ENCODE measurements around the gene RAB43.

The RAB43 gene

DNA sequence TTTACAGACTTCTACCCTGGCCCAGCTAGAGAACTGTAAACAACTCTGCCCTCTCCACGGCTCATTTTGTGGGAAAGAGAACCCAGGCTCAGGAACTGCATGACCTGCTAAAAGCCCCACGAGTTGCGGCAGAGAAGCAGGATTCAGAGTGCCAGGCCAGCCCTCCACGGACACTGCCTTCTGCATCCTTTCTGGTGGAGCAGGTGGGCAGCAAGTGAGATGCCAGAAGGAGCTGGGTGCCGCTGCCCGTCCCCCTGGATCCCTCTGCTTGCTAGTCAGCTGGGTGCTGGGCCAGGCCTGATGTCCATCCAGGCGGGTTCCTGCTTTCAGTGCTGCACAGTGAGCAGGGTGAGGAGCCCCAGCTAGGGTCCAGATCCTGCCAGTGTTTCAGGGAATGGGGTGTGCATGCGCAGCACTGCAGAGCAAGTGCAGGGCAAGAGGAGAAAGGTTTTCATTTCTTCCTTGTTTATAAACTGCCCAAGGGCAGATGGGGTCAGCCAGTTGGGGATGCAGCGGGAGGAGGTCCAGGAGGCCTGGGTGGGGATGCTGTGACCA is 5.2 kb upstream of the RAB43 start:
- DNase-seq (ENCODE audit: extremely low read depth, low read depth), result no peak
- TF ChIP-seq, protein P1, sequence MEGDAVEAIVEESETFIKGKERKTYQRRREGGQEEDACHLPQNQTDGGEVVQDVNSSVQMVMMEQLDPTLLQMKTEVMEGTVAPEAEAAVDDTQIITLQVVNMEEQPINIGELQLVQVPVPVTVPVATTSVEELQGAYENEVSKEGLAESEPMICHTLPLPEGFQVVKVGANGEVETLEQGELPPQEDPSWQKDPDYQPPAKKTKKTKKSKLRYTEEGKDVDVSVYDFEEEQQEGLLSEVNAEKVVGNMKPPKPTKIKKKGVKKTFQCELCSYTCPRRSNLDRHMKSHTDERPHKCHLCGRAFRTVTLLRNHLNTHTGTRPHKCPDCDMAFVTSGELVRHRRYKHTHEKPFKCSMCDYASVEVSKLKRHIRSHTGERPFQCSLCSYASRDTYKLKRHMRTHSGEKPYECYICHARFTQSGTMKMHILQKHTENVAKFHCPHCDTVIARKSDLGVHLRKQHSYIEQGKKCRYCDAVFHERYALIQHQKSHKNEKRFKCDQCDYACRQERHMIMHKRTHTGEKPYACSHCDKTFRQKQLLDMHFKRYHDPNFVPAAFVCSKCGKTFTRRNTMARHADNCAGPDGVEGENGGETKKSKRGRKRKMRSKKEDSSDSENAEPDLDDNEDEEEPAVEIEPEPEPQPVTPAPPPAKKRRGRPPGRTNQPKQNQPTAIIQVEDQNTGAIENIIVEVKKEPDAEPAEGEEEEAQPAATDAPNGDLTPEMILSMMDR (IDR thresholded peaks at IDR 0.05; ENCODE audit: low read depth, low read length), result no peak

DNA sequence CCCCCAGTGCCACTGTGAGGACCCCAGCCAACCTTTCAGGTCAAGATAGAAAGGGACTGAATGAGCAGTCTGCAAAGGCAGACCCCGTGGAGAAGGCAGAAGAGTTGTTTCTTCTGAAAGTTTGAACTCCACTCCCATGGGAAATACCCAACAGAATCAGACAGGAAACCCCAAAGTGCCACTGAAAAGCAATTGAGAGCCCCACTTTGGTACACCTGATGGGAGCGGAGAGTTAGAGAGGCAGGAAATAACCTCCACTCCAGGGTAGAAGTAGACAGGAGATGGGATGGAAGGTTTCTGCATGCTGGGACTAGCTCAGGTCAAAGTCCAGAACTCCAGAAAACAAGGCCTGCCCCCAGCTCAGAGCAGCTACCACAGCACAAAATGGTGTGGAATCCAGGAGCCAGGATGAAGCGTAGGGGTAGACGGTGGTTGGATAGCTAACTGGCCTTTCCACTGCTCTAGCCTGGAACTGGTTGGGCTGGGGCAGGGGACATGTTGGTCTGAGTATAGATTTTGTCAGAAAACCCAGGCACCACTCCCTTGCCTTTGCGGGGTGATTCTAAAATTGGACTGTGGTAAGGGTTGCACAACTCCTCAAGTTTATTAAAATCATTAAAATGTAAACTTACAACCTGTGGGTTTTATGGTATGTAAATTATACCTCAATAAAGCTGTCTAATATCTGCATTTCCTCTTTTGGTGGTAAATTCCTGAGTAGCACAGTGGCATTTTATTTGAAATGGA is 1.9 kb upstream of the RAB43 start:
- peak; percentile 23 for DNase-seq (ENCODE audit: extremely low read depth, low read depth)
- TF ChIP-seq, protein P1 (IDR thresholded peaks at IDR 0.05; ENCODE audit: low read depth, low read length), result no peak

DNA sequence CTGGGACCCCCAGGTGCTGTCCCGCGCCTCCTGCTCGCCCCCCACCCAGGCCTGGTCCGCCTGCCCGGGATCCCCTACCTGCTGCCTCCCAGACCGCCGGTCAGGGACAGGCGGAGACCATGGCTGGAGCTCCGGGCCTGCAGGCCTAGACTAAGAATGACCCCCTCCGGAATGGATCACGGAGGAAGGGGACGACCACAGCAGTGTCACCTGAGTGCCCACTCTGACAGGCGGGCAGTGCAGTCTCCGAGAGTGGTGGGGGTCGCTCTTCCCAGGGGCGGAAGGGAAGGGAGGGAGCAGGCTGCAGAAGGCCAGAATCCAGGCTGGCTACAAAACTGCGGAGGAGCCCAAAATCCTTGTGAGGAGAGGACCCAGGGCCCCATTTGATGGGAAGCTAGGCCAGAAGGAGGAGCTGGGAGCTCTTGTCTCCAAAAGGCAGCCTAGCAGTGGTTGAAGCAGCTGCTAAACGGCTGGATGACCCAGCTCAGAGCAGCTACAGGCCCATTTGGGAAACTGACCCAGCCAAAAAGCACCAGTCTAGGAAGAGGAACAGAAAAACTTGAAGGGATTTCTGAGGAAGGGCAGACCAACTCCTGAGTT is 908 bp upstream of the RAB43 start:
- TF ChIP-seq, protein P1 (IDR thresholded peaks at IDR 0.05; ENCODE audit: low read depth, low read length), result no peak
- DNase-seq (ENCODE audit: extremely low read depth, low read depth), result no peak

DNA sequence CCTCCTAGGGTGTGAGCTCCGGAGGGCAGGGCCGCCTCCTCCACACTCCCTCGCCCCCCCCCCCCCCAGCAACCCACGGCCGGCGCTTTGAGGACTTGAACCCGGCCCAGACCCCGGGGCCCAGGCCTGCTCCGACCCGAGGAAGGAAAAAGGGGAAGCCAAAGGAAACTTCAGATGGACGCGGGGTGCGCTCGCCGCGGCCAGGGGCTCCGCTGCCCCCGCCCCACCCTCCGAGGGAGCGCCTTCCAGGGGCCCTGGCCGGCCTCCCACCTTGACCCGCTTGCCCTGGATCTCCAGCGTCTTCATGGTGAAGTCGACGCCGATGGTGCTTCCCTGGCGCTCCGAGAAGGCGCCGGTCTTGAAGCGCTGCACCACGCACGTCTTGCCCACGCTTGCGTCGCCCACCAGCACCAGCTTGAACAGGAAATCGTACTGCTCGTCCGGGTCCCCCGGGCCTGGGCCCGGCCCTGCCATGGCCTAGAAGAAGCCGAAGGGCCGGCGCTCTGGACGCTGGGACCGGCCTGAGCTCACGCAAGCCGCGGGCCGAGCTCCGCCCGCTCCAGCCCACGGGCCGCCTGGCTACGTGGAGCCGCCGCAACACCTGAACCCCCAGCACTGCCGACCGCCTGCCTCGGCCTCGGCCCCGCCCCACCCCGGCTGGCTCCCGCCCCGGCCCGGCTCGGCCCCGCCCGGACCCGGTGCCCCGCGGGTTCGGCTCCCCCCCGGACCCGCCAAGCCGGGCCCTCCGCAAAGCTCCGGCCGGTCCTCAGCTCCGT is 400 bp downstream of the RAB43 start:
- TF ChIP-seq, protein P1 (IDR thresholded peaks at IDR 0.05; ENCODE audit: low read depth, low read length), result no peak
- peak; percentile 3 for DNase-seq (ENCODE audit: extremely low read depth, low read depth)

DNA sequence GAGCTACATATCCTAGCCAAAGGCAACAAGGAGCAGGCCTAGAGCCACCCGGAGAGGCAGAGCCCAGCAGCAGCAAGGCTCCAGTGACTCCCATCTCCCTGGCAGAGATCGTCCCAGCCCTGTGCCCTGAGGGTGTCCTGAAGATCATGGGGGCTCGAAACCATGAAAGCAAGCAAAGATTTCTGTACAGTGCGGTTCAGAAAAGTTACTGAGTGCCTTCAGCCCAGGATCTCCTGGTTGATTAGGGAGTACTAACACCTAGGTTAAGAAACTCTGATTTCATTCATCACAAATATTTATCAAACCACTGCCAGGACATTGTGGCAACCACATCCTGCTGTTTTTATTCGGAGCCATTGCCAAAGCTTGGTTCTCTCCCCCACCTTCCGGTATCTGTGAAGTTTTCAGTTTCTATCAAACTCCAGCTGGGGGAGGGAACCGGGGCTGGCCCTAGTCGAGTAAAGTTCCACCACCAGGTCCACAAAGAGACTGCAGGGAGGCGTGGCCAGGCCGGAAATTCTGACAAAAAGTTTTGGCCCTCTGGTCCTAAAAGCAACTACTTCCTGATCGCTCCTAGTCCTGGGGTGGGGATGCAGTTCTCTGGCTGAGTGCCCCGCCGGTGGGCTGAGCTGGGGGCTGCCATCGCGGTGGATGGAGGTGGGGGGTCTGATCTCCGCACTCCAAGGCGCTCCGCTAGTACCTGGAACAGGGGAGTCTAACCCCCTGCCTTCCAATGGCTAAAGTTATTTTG is 1.2 kb downstream of the RAB43 start:
- TF ChIP-seq, protein P1 (IDR thresholded peaks at IDR 0.05; ENCODE audit: low read depth, low read length), result peak; percentile 24
- DNase-seq (ENCODE audit: extremely low read depth, low read depth), result peak; percentile 68

DNA sequence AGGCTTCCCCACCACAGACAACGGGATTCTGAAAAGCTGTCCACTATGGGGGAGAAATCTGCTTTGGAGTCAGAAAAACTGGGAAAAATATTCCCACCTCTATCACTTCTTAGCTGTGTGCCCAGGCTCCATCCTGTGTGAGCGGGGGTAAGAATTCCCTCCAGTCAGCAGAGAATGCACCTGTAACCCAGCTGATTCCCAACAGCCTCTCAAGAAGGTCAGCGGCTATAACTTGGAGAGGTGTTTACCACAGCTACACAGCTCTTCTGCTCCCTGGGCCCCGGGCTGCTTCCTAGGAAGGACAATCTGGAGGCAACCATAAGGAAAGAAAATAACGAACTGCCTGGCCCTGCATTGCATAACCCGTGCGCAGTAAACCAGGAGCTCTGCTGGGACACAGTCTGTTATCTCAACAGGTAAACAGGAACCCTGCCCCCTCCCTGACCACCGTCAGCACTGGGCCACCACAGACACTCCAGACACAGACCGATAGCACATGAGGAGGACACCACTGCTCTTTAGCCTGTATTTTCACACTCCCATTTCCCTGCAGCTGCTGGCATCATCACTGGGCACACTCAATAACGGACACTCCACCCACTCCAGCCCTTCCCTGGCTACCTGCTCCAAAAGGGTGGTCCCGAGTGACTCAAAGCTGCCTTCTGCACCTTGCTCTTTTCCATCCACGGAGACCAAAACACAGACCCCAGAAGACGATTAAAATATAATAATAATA is 2.1 kb downstream of the RAB43 start:
- TF ChIP-seq, protein P1 (IDR thresholded peaks at IDR 0.05; ENCODE audit: low read depth, low read length), result no peak
- no peak for DNase-seq (ENCODE audit: extremely low read depth, low read depth)
